IMR-90 (cell line): ENCODE measurements around the gene NUP210L.

Experiments
- MAFK ChIP-seq: IDR thresholded peaks from 2 replicates; pipeline ENCODE4 v1.6.1; 2012; ENCODE audit warnings: low read depth, low read length, improper control_type of control experiment
- MXI1 ChIP-seq: IDR thresholded peaks from 2 replicates; pipeline ENCODE4 v1.6.1; 2012; ENCODE audit warnings: low read depth, mild to moderate bottlenecking, low read length, moderate library complexity, borderline replicate concordance
- POLR2A ChIP-seq: IDR thresholded peaks from 2 replicates; pipeline ENCODE4 v1.6.1; 2012; ENCODE audit warnings: mild to moderate bottlenecking, low read depth, low read length
- RCOR1 ChIP-seq: IDR thresholded peaks from 2 replicates; pipeline ENCODE4 v1.6.1; 2012; ENCODE audit warnings: mild to moderate bottlenecking, low read length, improper control_type of control experiment; ENCODE audit not compliant: insufficient replicate concordance
- SMC3 ChIP-seq: fragments of 150-350 bp; IDR thresholded peaks from 2 replicates; pipeline ENCODE4 v1.6.1; 2016; ENCODE audit warnings: low read depth, mild to moderate bottlenecking, antibody characterized with exemption, low read length, moderate library complexity
- USF2 ChIP-seq: fragments of 150-350 bp; IDR thresholded peaks from 2 replicates; pipeline ENCODE4 v1.6.1; 2017; ENCODE audit warnings: mild to moderate bottlenecking, antibody characterized with exemption, low read length, low read depth
- TF ChIP-seq, protein P1 (sequence below): conservative IDR thresholded peaks from 2 replicates; pipeline ENCODE4 v1.5.1; 2012; ENCODE audit warnings: mild to moderate bottlenecking, low read depth, low read length, improper control_type of control experiment

- TF ChIP-seq USF2 (no peak), MAFK (no peak), POLR2A (no peak), RCOR1 (no peak), MXI1 (no peak), SMC3 (no peak)
- TF ChIP-seq, protein P1, sequence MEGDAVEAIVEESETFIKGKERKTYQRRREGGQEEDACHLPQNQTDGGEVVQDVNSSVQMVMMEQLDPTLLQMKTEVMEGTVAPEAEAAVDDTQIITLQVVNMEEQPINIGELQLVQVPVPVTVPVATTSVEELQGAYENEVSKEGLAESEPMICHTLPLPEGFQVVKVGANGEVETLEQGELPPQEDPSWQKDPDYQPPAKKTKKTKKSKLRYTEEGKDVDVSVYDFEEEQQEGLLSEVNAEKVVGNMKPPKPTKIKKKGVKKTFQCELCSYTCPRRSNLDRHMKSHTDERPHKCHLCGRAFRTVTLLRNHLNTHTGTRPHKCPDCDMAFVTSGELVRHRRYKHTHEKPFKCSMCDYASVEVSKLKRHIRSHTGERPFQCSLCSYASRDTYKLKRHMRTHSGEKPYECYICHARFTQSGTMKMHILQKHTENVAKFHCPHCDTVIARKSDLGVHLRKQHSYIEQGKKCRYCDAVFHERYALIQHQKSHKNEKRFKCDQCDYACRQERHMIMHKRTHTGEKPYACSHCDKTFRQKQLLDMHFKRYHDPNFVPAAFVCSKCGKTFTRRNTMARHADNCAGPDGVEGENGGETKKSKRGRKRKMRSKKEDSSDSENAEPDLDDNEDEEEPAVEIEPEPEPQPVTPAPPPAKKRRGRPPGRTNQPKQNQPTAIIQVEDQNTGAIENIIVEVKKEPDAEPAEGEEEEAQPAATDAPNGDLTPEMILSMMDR, result no peak
Observed at GRCh38 chr1:154141240-154141639, 13.6 kb downstream of the NUP210L start.
